Forelimb muscle (tissue), 1 donor: ENCODE data around the gene NUDT4B. TPM values are rescaled to one million over a fixed set of nuclear protein-coding genes. Genes with fewer than 3 reads are reported as not detected.
"Not testable (repeated sequence)": the region's sequence is repeated elsewhere in the genome, so short reads cannot be mapped to it uniquely, and the experiment has no call there.

Source experiments
- DNase-seq: peaks from one replicate; pipeline ENCODE4 v3.0.0-alpha.2; 2013; ENCODE audit warnings: low read depth
- polyA plus RNA-seq: library from polyadenylated mRNA; unstranded; fragments of 120-200 nt; gene quantifications from one replicate; pipeline ENCODE4 v1.2.1, GENCODE V29; 2013; ENCODE audit not compliant: insufficient read length

NUDT4B gene
- not detected for polyA plus RNA-seq

GRCh38 chr1:148748563-148749334 is at the start of gene NUDT4B:
Gene NUDT4B (plus strand): TSS chr1:148748774. CDS start chr1:148748953, 179 bp downstream.
- DNase-seq: not testable (repeated sequence)

- DNase-seq: not testable (repeated sequence)
These were observed 49.2 kb upstream of the NUDT4B start for GRCh38 chr1:148699357-148699756.

GRCh38 chr1:148702242-148702641 is 46.3 kb upstream of the NUDT4B start:
- not testable (repeated sequence) for DNase-seq

- DNase-seq: not testable (repeated sequence)
These were observed 44.5 kb upstream of the NUDT4B start for GRCh38 chr1:148703973-148704591.

GRCh38 chr1:148705316-148705948 is 43.1 kb upstream of the NUDT4B start:
- not testable (repeated sequence) for DNase-seq

GRCh38 chr1:148708779-148709333 is 39.7 kb upstream of the NUDT4B start:
- not testable (repeated sequence) for DNase-seq

- DNase-seq: not testable (repeated sequence)
These were observed 37.6 kb upstream of the NUDT4B start for GRCh38 chr1:148710772-148711523.

GRCh38 chr1:148712353-148712752 is 36.2 kb upstream of the NUDT4B start:
- not testable (repeated sequence) for DNase-seq

GRCh38 chr1:148715518-148715917 is 33.1 kb upstream of the NUDT4B start:
- not testable (repeated sequence) for DNase-seq

GRCh38 chr1:148716966-148717520 is 31.5 kb upstream of the NUDT4B start:
- DNase-seq: not testable (repeated sequence)

GRCh38 chr1:148720918-148721317 is 27.7 kb upstream of the NUDT4B start:
- DNase-seq: not testable (repeated sequence)

- not testable (repeated sequence) for DNase-seq
These were observed 25.8 kb upstream of the NUDT4B start for GRCh38 chr1:148722758-148723157.

GRCh38 chr1:148723515-148723914 is 25.1 kb upstream of the NUDT4B start:
- not testable (repeated sequence) for DNase-seq

- DNase-seq: not testable (repeated sequence)
These were observed 23.7 kb upstream of the NUDT4B start for GRCh38 chr1:148724872-148725271.

GRCh38 chr1:148727862-148728261 is 20.7 kb upstream of the NUDT4B start:
- DNase-seq: not testable (repeated sequence)

GRCh38 chr1:148729128-148729527 is 19.4 kb upstream of the NUDT4B start:
- DNase-seq: not testable (repeated sequence)

GRCh38 chr1:148729541-148729940 is 19.0 kb upstream of the NUDT4B start:
- not testable (repeated sequence) for DNase-seq

- DNase-seq: not testable (repeated sequence)
These were observed 16.3 kb upstream of the NUDT4B start for GRCh38 chr1:148732277-148732676.

- DNase-seq: not testable (repeated sequence)
These were observed 14.8 kb upstream of the NUDT4B start for GRCh38 chr1:148733585-148734310.

GRCh38 chr1:148734311-148734662 is 14.3 kb upstream of the NUDT4B start:
- not testable (repeated sequence) for DNase-seq
